A673 (cell line): Measurements from ENCODE around the gene RAD9B. TPM values are rescaled to one million over a fixed set of nuclear protein-coding genes. Genes with fewer than 3 reads are reported as not detected.
A peak's percentile ranks its signal among the peaks of the same experiment; 100 is the strongest.

Experiments
- BruUV-seq: library from RNA; stranded (reverse); fragments of 400-500 nt; replicated peaks from 2 replicates; lab custom pipeline; 2021; lab: Mats Ljungman, UMichigan
- CTCF ChIA-PET: fragments of 300-600 bp; sonication (Branson Sonifier 250); formaldehyde crosslinking; loops from one replicate; lab custom pipeline; 2022; ENCODE audit warnings: antibody characterized with exemption; lab: Charles Lee
- POLR2A ChIA-PET: fragments of 300-600 bp; sonication (Branson Sonifier 250); formaldehyde crosslinking; loops from one replicate; lab custom pipeline; 2022; ENCODE audit warnings: antibody characterized with exemption; ENCODE audit not compliant: low non-redundant PET; lab: Charles Lee
- DNase-seq: peaks from one replicate; pipeline ENCODE4 v3.0.0-alpha.2; 2015; ENCODE audit warnings: low spot score
- H3K27ac ChIP-seq: fragments of 200-600 bp; sonication (generic); 2 replicates; pipeline ENCODE4 v1.5.1; 2016; ENCODE audit warnings: mixed run types, low read depth, mild to moderate bottlenecking, mixed read lengths, antibody characterized with exemption, low read length; ENCODE audit not compliant: poor library complexity, severe bottlenecking
- H3K27me3 ChIP-seq: fragments of 200-600 bp; sonication (generic); replicated peaks from 2 replicates; pipeline ENCODE4 v1.6.1; 2017; ENCODE audit warnings: mixed run types, low read depth, mild to moderate bottlenecking, mixed read lengths, antibody characterized with exemption, low read length; ENCODE audit not compliant: insufficient read depth, poor library complexity
- H3K36me3 ChIP-seq: fragments of 200-600 bp; sonication (generic); 2 replicates; pipeline ENCODE4 v1.6.1; 2016; ENCODE audit warnings: mixed run types, mild to moderate bottlenecking, mixed read lengths, antibody characterized with exemption, low read length; ENCODE audit not compliant: insufficient read depth, poor library complexity, severe bottlenecking
- H3K4me1 ChIP-seq: fragments of 200-600 bp; sonication (generic); 2 replicates; pipeline ENCODE4 v1.6.1; 2017; ENCODE audit warnings: mixed run types, mild to moderate bottlenecking, mixed read lengths, antibody characterized with exemption, low read length; ENCODE audit not compliant: insufficient read depth, poor library complexity, severe bottlenecking
- H3K4me3 ChIP-seq: fragments of 200-600 bp; sonication (generic); 2 replicates; pipeline ENCODE4 v1.5.1; 2016; ENCODE audit warnings: low read depth, mixed run types, mild to moderate bottlenecking, mixed read lengths, low read length; ENCODE audit not compliant: poor library complexity, severe bottlenecking
- H3K9me3 ChIP-seq: fragments of 200-600 bp; sonication (generic); 2 replicates; pipeline ENCODE4 v1.6.1; 2016; ENCODE audit warnings: mixed run types, low read depth, mild to moderate bottlenecking, mixed read lengths, antibody characterized with exemption, low read length; ENCODE audit not compliant: poor library complexity, severe bottlenecking
- CTCF ChIP-seq: fragments of 300-800, 200-600 bp; sonication (generic); conservative IDR thresholded peaks from 2 replicates; pipeline ENCODE4 v1.5.1; 2017; ENCODE audit warnings: low read depth, mild to moderate bottlenecking, antibody characterized with exemption, low read length, moderate library complexity, mixed read lengths
- EZH2 ChIP-seq: fragments of 200-600 bp; sonication (generic); IDR thresholded peaks from 2 replicates; pipeline ENCODE4 v1.6.1; 2017; ENCODE audit warnings: borderline replicate concordance, low read depth, mild to moderate bottlenecking, mixed read lengths, antibody characterized with exemption, low read length; ENCODE audit not compliant: poor library complexity, severe bottlenecking
- intact Hi-C: fragments of 100-400 bp; cut with micrococcal nuclease; formaldehyde crosslinking; loops from one replicate; pipeline ENCODE4 v1.10.0; 2022; ENCODE audit not compliant: unreplicated experiment
- total RNA-seq: library from RNA; stranded (reverse); gene quantifications from 2 replicates; pipeline ENCODE4 v1.2.3, GENCODE V29; 2021

RAD9B gene
- total RNA-seq, 1 experiment from 2014 or later, result 0.28 TPM

- POLR2A ChIA-PET, result interaction anchor here (1.0 kb wide), 1 partner anchor 18 kb away, joined by 4 read pairs; the partner anchor contains the start of gene ARPC3
- TSS peak; percentile 54 for BruUV-seq
- DNase-seq, result peak; percentile 99
- H3K27ac ChIP-seq, result peak within 1 kb of the TSS; percentile 89
- H3K9me3 ChIP-seq, result no peaks in the 10 kb centered on the region
- H3K36me3 ChIP-seq, result peaks cover 14% of the 10 kb centered on the region
- CTCF ChIA-PET, result interaction anchor here (0.6 to 1.7 kb wide), 10 partner anchors 9 to 267 kb away, joined by 3 to 5 read pairs (median 4); partner anchors contain the start of gene ARPC3
- no peaks in the 10 kb centered on the region for H3K27me3 ChIP-seq
- intact Hi-C loops, result loop anchor here (2.0 to 5.0 kb wide), 3 partner anchors 79 to 420 kb away; no protein-coding TSS in a partner anchor
- H3K4me3 ChIP-seq, result peak within 1 kb of the TSS; percentile 83
- TF ChIP-seq EZH2, result no peak
- TF ChIP-seq CTCF, result no peak
- peaks cover 10% of the 10 kb centered on the region for H3K4me1 ChIP-seq
Measured at GRCh38 chr12:110468214-110469048, 33.7 kb upstream of the RAD9B start, which contains the start of the genes FAM216A and GPN3. TSS of gene FAM216A (plus strand) at chr12:110468845. CDS start at chr12:110468876, 31 bp downstream. TSS of gene GPN3 (minus strand) at chr12:110468257. CDS start at chr12:110468203, 54 bp downstream.

GRCh38 chr12:110475426-110475825 lies 26.7 kb upstream of the RAD9B start:
- Histone ChIP-seq H3K4me1 (no peaks in the 10 kb centered on the region), H3K4me3 (no peak overlapping the region), H3K27me3 (no peaks in the 10 kb centered on the region), H3K27ac (no peak overlapping the region), H3K36me3 (no peaks in the 10 kb centered on the region), H3K9me3 (no peaks in the 10 kb centered on the region)
- BruUV-seq, result no TSS peak
- ChIA-PET POLR2A (no interaction called here), CTCF (no interaction called here)
- intact Hi-C loops, result no loop called here
- no peak for DNase-seq
- no peak for TF ChIP-seq CTCF
- no peak for TF ChIP-seq EZH2

GRCh38 chr12:110498984-110499706 lies 3.0 kb upstream of the RAD9B start:
- H3K9me3 ChIP-seq, result no peaks in the 10 kb centered on the region
- BruUV-seq, result no TSS peak
- TF ChIP-seq EZH2 (no peak), CTCF (no peak)
- POLR2A ChIA-PET, result no interaction called here
- H3K27me3 ChIP-seq, result no peaks in the 10 kb centered on the region
- H3K4me3 ChIP-seq, result no peak overlapping the region
- intact Hi-C loops, result no loop called here
- CTCF ChIA-PET, result interaction anchor here (0.7 kb wide), 1 partner anchor 655 kb away, joined by 3 read pairs; no protein-coding TSS in a partner anchor
- peaks cover 14% of the 10 kb centered on the region for H3K4me1 ChIP-seq
- peak; percentile 34 for DNase-seq
- peaks cover 23% of the 10 kb centered on the region for H3K36me3 ChIP-seq
- H3K27ac ChIP-seq, result peak overlapping the region; percentile 78
